ENCODE data around the gene ENPP7.
"Not testable (repeated sequence)": the region's sequence is repeated elsewhere in the genome, so short reads cannot be mapped to it uniquely, and the experiment has no call there.

ENPP7 gene

DNA sequence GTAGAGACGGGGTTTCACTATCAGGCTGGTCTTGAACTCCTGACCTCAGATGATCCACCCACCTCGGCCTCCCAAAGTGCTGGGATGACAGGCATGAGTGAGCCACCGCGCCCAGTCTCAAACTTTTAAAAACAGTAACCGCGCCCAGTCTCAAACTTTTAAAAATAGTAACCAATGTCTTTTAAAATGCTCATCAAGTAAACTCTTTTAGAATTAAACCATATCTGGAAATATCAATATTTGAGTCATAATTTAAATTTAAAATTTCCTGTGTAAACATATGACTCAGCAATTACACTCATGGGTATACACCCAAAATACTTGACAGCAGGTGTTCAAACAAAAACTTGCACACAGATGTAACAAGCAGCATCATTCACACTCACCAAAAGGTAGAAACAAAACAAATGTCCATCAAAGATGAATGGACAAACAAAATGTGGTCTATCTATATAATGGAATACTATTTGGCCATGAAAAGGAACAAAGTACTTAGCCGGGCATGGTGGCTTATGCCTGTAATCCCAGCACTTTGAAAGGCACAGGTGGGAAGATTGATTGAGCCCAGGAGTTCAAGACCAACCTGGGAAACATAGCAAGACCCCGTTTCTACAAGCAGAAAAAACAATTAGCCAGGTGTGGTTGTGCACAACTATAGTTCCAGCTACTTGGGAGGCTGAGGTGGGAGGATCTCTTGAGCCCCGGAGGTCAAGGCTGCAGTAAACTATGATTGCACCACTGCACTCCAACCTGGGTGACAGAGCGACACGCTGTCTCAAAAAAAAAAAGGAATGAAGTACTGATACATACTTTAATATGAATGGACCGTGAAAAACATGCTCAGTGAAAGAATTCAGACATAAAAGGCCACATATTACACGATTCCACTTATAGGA lies 20.2 kb downstream of the ENPP7 start:
- Histone ChIP-seq H3K23ac (ENCODE audit: low read depth, low read length, poor library complexity) (no peak overlapping the region), H2AFZ (ENCODE audit: low read length) (no peak overlapping the region), H4K8ac (ENCODE audit: low read depth, low read length) (no peak overlapping the region), H3K27me3 (ENCODE audit: control insufficient read depth in 3 of 3, insufficient read depth in 3 of 3, low read depth in 1 of 3, low read length in 3 of 3) (peaks cover 8 to 33% (median 28%) of the 10 kb centered on the region in 3 experiments), H3K4ac (ENCODE audit: low read length) (no peak overlapping the region), H3K9me3 (replicated peaks in 1 of 2; ENCODE audit: control insufficient read depth in 2 of 2, insufficient read depth in 1 of 2, low read depth in 1 of 2, low read length in 2 of 2) (peaks cover 0 to 2% of the 10 kb centered on the region in 2 donors), H3K27ac (replicated peaks; ENCODE audit: low read length) (no peak overlapping the region), H3K9ac (ENCODE audit: low read depth, low read length, poor library complexity) (no peak overlapping the region), H3K36me3 (replicated peaks in 1 of 2; ENCODE audit: control insufficient read depth in 2 of 2, insufficient read depth in 2 of 2, low read length in 2 of 2) (no peaks in the 10 kb centered on the region), H4K91ac (ENCODE audit: low read depth, low read length, poor library complexity) (no peak overlapping the region), H3K4me1 (ENCODE audit: control insufficient read depth in 2 of 2, insufficient read depth in 1 of 2, low read depth in 1 of 2, low read length in 2 of 2) (peaks cover 19 to 33% of the 10 kb centered on the region in 2 donors), H2BK120ac (ENCODE audit: low read depth, low read length) (no peak overlapping the region), H3K79me1 (ENCODE audit: low read depth, low read length) (no peaks in the 10 kb centered on the region), H2BK5ac (ENCODE audit: low read length) (no peak overlapping the region), H2BK12ac (ENCODE audit: low read length) (no peak overlapping the region), H2AK5ac (ENCODE audit: low read depth, low read length) (no peak overlapping the region), H3K14ac (ENCODE audit: low read length) (no peak overlapping the region), H2BK15ac (ENCODE audit: low read length) (no peak overlapping the region), H3K4me3 (ENCODE audit: low read length in 2 of 2) (no peak overlapping the region), H3K4me2 (ENCODE audit: insufficient read depth, low read length, poor library complexity, severe bottlenecking) (no peak overlapping the region), H3K18ac (ENCODE audit: low read length) (no peak overlapping the region)
- DNase-seq (ENCODE audit: low spot score), result no peak
- WGBS, 2 donors (ENCODE audit: extremely low coverage in 2 of 2, insufficient read length in 2 of 2, insufficient replicate concordance in 1 of 2), result no CpG with 5 or more reads among the region's 13 CpGs

GRCh38 chr17:79752175-79752574 lies 21.4 kb downstream of the ENPP7 start:
- Histone ChIP-seq H2BK15ac (ENCODE audit: low read length) (no peak overlapping the region), H3K4me1 (ENCODE audit: control insufficient read depth in 2 of 2, insufficient read depth in 1 of 2, low read depth in 1 of 2, low read length in 2 of 2) (peaks cover 9 to 24% of the 10 kb centered on the region in 2 donors), H3K4ac (ENCODE audit: low read length) (no peak overlapping the region), H3K18ac (ENCODE audit: low read length) (no peak overlapping the region), H2AK5ac (ENCODE audit: low read depth, low read length) (no peak overlapping the region), H3K27ac (replicated peaks; ENCODE audit: low read length) (no peak overlapping the region), H3K4me2 (ENCODE audit: insufficient read depth, low read length, poor library complexity, severe bottlenecking) (no peak overlapping the region), H3K79me1 (ENCODE audit: low read depth, low read length) (no peaks in the 10 kb centered on the region), H3K4me3 (ENCODE audit: low read length in 2 of 2) (no peak overlapping the region), H3K14ac (ENCODE audit: low read length) (no peak overlapping the region), H2BK5ac (ENCODE audit: low read length) (no peak overlapping the region), H4K8ac (ENCODE audit: low read depth, low read length) (no peak overlapping the region), H3K27me3 (ENCODE audit: control insufficient read depth in 3 of 3, insufficient read depth in 3 of 3, low read depth in 1 of 3, low read length in 3 of 3) (peaks cover 8 to 23% (median 22%) of the 10 kb centered on the region in 3 experiments), H3K23ac (ENCODE audit: low read depth, low read length, poor library complexity) (no peak overlapping the region), H3K9me3 (replicated peaks in 1 of 2; ENCODE audit: control insufficient read depth in 2 of 2, insufficient read depth in 1 of 2, low read depth in 1 of 2, low read length in 2 of 2) (peaks cover 0 to 2% of the 10 kb centered on the region in 2 donors), H2BK120ac (ENCODE audit: low read depth, low read length) (no peak overlapping the region), H2AFZ (ENCODE audit: low read length) (no peak overlapping the region), H3K9ac (ENCODE audit: low read depth, low read length, poor library complexity) (no peak overlapping the region), H4K91ac (ENCODE audit: low read depth, low read length, poor library complexity) (no peak overlapping the region), H2BK12ac (ENCODE audit: low read length) (no peak overlapping the region), H3K36me3 (replicated peaks in 1 of 2; ENCODE audit: control insufficient read depth in 2 of 2, insufficient read depth in 2 of 2, low read length in 2 of 2) (no peaks in the 10 kb centered on the region)
- DNase-seq (ENCODE audit: low spot score), result no peak
- no CpG with 5 or more reads among the region's 13 CpGs for WGBS, 2 donors (ENCODE audit: extremely low coverage in 2 of 2, insufficient read length in 2 of 2, insufficient replicate concordance in 1 of 2)

DNA sequence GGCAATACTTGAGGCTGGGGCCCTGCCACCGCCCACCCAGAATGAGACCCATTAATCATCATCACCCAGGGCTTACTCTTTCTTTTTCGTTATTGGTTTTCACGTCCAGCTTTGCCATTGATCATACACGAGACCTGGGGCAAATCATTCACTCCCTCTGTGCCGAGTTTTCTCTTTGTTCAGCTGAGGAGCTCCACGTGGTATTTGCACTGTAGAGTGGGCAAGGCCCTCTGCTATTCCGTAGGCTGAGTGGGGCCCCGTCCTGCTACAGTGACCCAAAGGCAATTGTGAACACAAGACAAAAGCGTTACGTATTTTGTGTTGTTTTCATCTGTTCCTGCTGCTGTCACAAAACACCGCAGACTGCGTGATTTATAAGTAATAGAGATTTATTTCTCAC lies 23.6 kb downstream of the ENPP7 start:
- Histone ChIP-seq H2BK5ac (ENCODE audit: low read length) (no peak overlapping the region), H2BK12ac (ENCODE audit: low read length) (no peak overlapping the region), H3K18ac (ENCODE audit: low read length) (no peak overlapping the region), H2BK120ac (ENCODE audit: low read depth, low read length) (no peak overlapping the region), H2BK15ac (ENCODE audit: low read length) (no peak overlapping the region), H4K8ac (ENCODE audit: low read depth, low read length) (no peak overlapping the region), H3K4me3 (ENCODE audit: low read length in 2 of 2) (no peak overlapping the region), H4K91ac (ENCODE audit: low read depth, low read length, poor library complexity) (no peak overlapping the region), H3K4ac (ENCODE audit: low read length) (no peak overlapping the region), H3K23ac (ENCODE audit: low read depth, low read length, poor library complexity) (no peak overlapping the region), H3K36me3 (replicated peaks in 1 of 2; ENCODE audit: control insufficient read depth in 2 of 2, insufficient read depth in 2 of 2, low read length in 2 of 2) (no peaks in the 10 kb centered on the region), H3K9ac (ENCODE audit: low read depth, low read length, poor library complexity) (no peak overlapping the region), H2AFZ (ENCODE audit: low read length) (no peak overlapping the region), H3K14ac (ENCODE audit: low read length) (no peak overlapping the region), H3K9me3 (replicated peaks in 1 of 2; ENCODE audit: control insufficient read depth in 2 of 2, insufficient read depth in 1 of 2, low read depth in 1 of 2, low read length in 2 of 2) (no peaks in the 10 kb centered on the region), H2AK5ac (ENCODE audit: low read depth, low read length) (no peak overlapping the region), H3K4me1 (ENCODE audit: control insufficient read depth in 2 of 2, insufficient read depth in 1 of 2, low read depth in 1 of 2, low read length in 2 of 2) (peaks cover 0 to 7% of the 10 kb centered on the region in 2 donors), H3K79me1 (ENCODE audit: low read depth, low read length) (no peaks in the 10 kb centered on the region), H3K4me2 (ENCODE audit: insufficient read depth, low read length, poor library complexity, severe bottlenecking) (no peak overlapping the region), H3K27me3 (ENCODE audit: control insufficient read depth in 3 of 3, insufficient read depth in 3 of 3, low read depth in 1 of 3, low read length in 3 of 3) (peaks cover 0 to 6% (median 1%) of the 10 kb centered on the region in 3 experiments), H3K27ac (replicated peaks; ENCODE audit: low read length) (no peak overlapping the region)
- WGBS, 2 donors (ENCODE audit: extremely low coverage in 2 of 2, insufficient read length in 2 of 2, insufficient replicate concordance in 1 of 2), result no CpG with 5 or more reads among the region's 12 CpGs
- DNase-seq (ENCODE audit: low spot score), result no peak

GRCh38 chr17:79754903-79755302 lies 24.2 kb downstream of the ENPP7 start:
- not testable (repeated sequence) for H3K9me3 ChIP-seq (replicated peaks in 1 of 2; ENCODE audit: control insufficient read depth in 2 of 2, insufficient read depth in 1 of 2, low read depth in 1 of 2, low read length in 2 of 2); H3K23ac ChIP-seq (ENCODE audit: low read depth, low read length, poor library complexity); H2BK15ac ChIP-seq (ENCODE audit: low read length); H3K4me3 ChIP-seq (ENCODE audit: low read length in 2 of 2); DNase-seq (ENCODE audit: low spot score); H3K36me3 ChIP-seq (replicated peaks in 1 of 2; ENCODE audit: control insufficient read depth in 2 of 2, insufficient read depth in 2 of 2, low read length in 2 of 2); H2AK5ac ChIP-seq (ENCODE audit: low read depth, low read length); H2BK5ac ChIP-seq (ENCODE audit: low read length); H4K8ac ChIP-seq (ENCODE audit: low read depth, low read length); H3K27ac ChIP-seq (replicated peaks; ENCODE audit: low read length); H3K9ac ChIP-seq (ENCODE audit: low read depth, low read length, poor library complexity); H3K14ac ChIP-seq (ENCODE audit: low read length); H3K4me1 ChIP-seq (ENCODE audit: control insufficient read depth in 2 of 2, insufficient read depth in 1 of 2, low read depth in 1 of 2, low read length in 2 of 2); H3K4me2 ChIP-seq (ENCODE audit: insufficient read depth, low read length, poor library complexity, severe bottlenecking); H2BK12ac ChIP-seq (ENCODE audit: low read length); H3K4ac ChIP-seq (ENCODE audit: low read length); H3K79me1 ChIP-seq (ENCODE audit: low read depth, low read length); H2AFZ ChIP-seq (ENCODE audit: low read length); H3K27me3 ChIP-seq (ENCODE audit: control insufficient read depth in 3 of 3, insufficient read depth in 3 of 3, low read depth in 1 of 3, low read length in 3 of 3); H3K18ac ChIP-seq (ENCODE audit: low read length); H4K91ac ChIP-seq (ENCODE audit: low read depth, low read length, poor library complexity); H2BK120ac ChIP-seq (ENCODE audit: low read depth, low read length)
- WGBS, 2 donors (ENCODE audit: extremely low coverage in 2 of 2, insufficient read length in 2 of 2, insufficient replicate concordance in 1 of 2), result no CpG with 5 or more reads among the region's 9 CpGs
